ENCODE measurements around the gene JAZF1.

Gene JAZF1

GRCh38 chr7:28128608-28129007 is 52.0 kb downstream of the JAZF1 start:
- Histone ChIP-seq H3K9ac (ENCODE audit: low read length) (no peak overlapping the region), H4K20me1 (ENCODE audit: insufficient read depth, low read length) (no peaks in the 10 kb centered on the region), H3K9me3 (ENCODE audit: low read length) (no peaks in the 10 kb centered on the region), H3K79me2 (ENCODE audit: insufficient read depth, low read length) (no peaks in the 10 kb centered on the region), H3K4me3 (ENCODE audit: low read depth, low read length, poor library complexity, severe bottlenecking) (no peak overlapping the region), H3K9me2 (ENCODE audit: low read depth, low read length) (no peaks in the 10 kb centered on the region), H2AFZ (ENCODE audit: low read length) (no peak overlapping the region), H3K4me1 (ENCODE audit: insufficient read depth, low read length, severe bottlenecking) (no peaks in the 10 kb centered on the region), H3K27ac (ENCODE audit: low read depth, low read length, poor library complexity, severe bottlenecking) (no peak overlapping the region), H3K27me3 (ENCODE audit: insufficient read depth, low read length) (no peaks in the 10 kb centered on the region), H3K4me2 (ENCODE audit: low read length) (no peak overlapping the region), H3F3A (ENCODE audit: insufficient read depth, low read length) (no peaks in the 10 kb centered on the region), H3K36me3 (ENCODE audit: insufficient read depth, low read length) (no peaks in the 10 kb centered on the region)
- TF ChIP-seq CTCF (IDR thresholded peaks at IDR 0.05; ENCODE audit: low read length), result no peak
- no peak for TF ChIP-seq EZH2 (IDR thresholded peaks at IDR 0.05; ENCODE audit: borderline replicate concordance, low read length)

GRCh38 chr7:28126410-28127041 is 54.1 kb downstream of the JAZF1 start:
- no peaks in the 10 kb centered on the region for H3F3A ChIP-seq (ENCODE audit: insufficient read depth, low read length)
- H3K36me3 ChIP-seq (ENCODE audit: insufficient read depth, low read length), result no peaks in the 10 kb centered on the region
- no peaks in the 10 kb centered on the region for H3K9me2 ChIP-seq (ENCODE audit: low read depth, low read length)
- H2AFZ ChIP-seq (ENCODE audit: low read length), result no peak overlapping the region
- no peak overlapping the region for H3K4me3 ChIP-seq (ENCODE audit: low read depth, low read length, poor library complexity, severe bottlenecking)
- H3K4me2 ChIP-seq (ENCODE audit: low read length), result no peak overlapping the region
- no peak overlapping the region for H3K9ac ChIP-seq (ENCODE audit: low read length)
- H3K4me1 ChIP-seq (ENCODE audit: insufficient read depth, low read length, severe bottlenecking), result no peaks in the 10 kb centered on the region
- H4K20me1 ChIP-seq (ENCODE audit: insufficient read depth, low read length), result no peaks in the 10 kb centered on the region
- H3K27ac ChIP-seq (ENCODE audit: low read depth, low read length, poor library complexity, severe bottlenecking), result no peak overlapping the region
- no peaks in the 10 kb centered on the region for H3K27me3 ChIP-seq (ENCODE audit: insufficient read depth, low read length)
- no peaks in the 10 kb centered on the region for H3K79me2 ChIP-seq (ENCODE audit: insufficient read depth, low read length)
- TF ChIP-seq CTCF (IDR thresholded peaks at IDR 0.05; ENCODE audit: low read length) (no peak), EZH2 (IDR thresholded peaks at IDR 0.05; ENCODE audit: borderline replicate concordance, low read length) (no peak)
- no peaks in the 10 kb centered on the region for H3K9me3 ChIP-seq (ENCODE audit: low read length)

GRCh38 chr7:28125431-28126409 is 54.9 kb downstream of the JAZF1 start:
- Histone ChIP-seq H3K27me3 (ENCODE audit: insufficient read depth, low read length) (no peaks in the 10 kb centered on the region), H3K27ac (ENCODE audit: low read depth, low read length, poor library complexity, severe bottlenecking) (no peak overlapping the region), H2AFZ (ENCODE audit: low read length) (no peak overlapping the region), H3K9me3 (ENCODE audit: low read length) (no peaks in the 10 kb centered on the region), H4K20me1 (ENCODE audit: insufficient read depth, low read length) (no peaks in the 10 kb centered on the region), H3K9ac (ENCODE audit: low read length) (no peak overlapping the region), H3K9me2 (ENCODE audit: low read depth, low read length) (no peaks in the 10 kb centered on the region), H3K4me3 (ENCODE audit: low read depth, low read length, poor library complexity, severe bottlenecking) (no peak overlapping the region), H3F3A (ENCODE audit: insufficient read depth, low read length) (no peaks in the 10 kb centered on the region), H3K4me2 (ENCODE audit: low read length) (no peak overlapping the region), H3K4me1 (ENCODE audit: insufficient read depth, low read length, severe bottlenecking) (no peaks in the 10 kb centered on the region), H3K79me2 (ENCODE audit: insufficient read depth, low read length) (no peaks in the 10 kb centered on the region), H3K36me3 (ENCODE audit: insufficient read depth, low read length) (no peaks in the 10 kb centered on the region)
- TF ChIP-seq CTCF (IDR thresholded peaks at IDR 0.05; ENCODE audit: low read length) (no peak), EZH2 (IDR thresholded peaks at IDR 0.05; ENCODE audit: borderline replicate concordance, low read length) (no peak)

Measured in OCI-LY1 (cell line).